Astrocyte (in vitro differentiated cells and primary cell): ENCODE results near the gene KCNH8. TPM values are rescaled to one million over a fixed set of nuclear protein-coding genes. Genes with fewer than 3 reads are reported as not detected.

Experiments used
- DNase-seq: peaks from one replicate; pipeline ENCODE4 v3.0.0-alpha.2; 2010; ENCODE audit warnings: low read depth
- FAIRE-seq: peaks from 2 replicates; lab custom pipeline; 2011; peaks lifted over from hg19 to GRCh38; lab: Jason Lieb, UNC
- H2AFZ ChIP-seq: 2 replicates; pipeline ENCODE4 v1.6.0; 2012; ENCODE audit warnings: low read depth, low read length, inconsistent platforms
- H3K27ac ChIP-seq: 2 replicates; pipeline ENCODE4 v1.5.1; 2011; ENCODE audit warnings: low read depth, low read length, inconsistent platforms
- H3K27me3 ChIP-seq: 2 replicates; pipeline ENCODE4 v1.6.0; 2011; ENCODE audit warnings: low read length, inconsistent platforms; ENCODE audit not compliant: insufficient read depth
- H3K36me3 ChIP-seq: 2 replicates; pipeline ENCODE4 v1.5.1; 2011; ENCODE audit warnings: low read length, inconsistent platforms; ENCODE audit not compliant: insufficient read depth
- H3K4me1 ChIP-seq: 2 replicates; pipeline ENCODE4 v1.5.1; 2011; ENCODE audit warnings: low read length, inconsistent platforms; ENCODE audit not compliant: insufficient read depth
- H3K4me2 ChIP-seq: 2 replicates; pipeline ENCODE4 v1.6.0; 2012; ENCODE audit warnings: low read length, inconsistent platforms
- H3K4me3 ChIP-seq: 2 replicates; pipeline ENCODE4 v1.5.1; 2011; ENCODE audit warnings: low read depth, mild to moderate bottlenecking, low read length, inconsistent platforms; ENCODE audit not compliant: insufficient read depth
- H3K79me2 ChIP-seq: 2 replicates; pipeline ENCODE4 v1.6.0; 2012; ENCODE audit warnings: mild to moderate bottlenecking, low read length, inconsistent platforms; ENCODE audit not compliant: insufficient read depth
- H3K9ac ChIP-seq: 2 replicates; pipeline ENCODE4 v1.6.0; 2012; ENCODE audit warnings: mild to moderate bottlenecking, low read length, inconsistent platforms
- H3K9me3 ChIP-seq: 2 replicates; pipeline ENCODE4 v1.5.1; 2012; ENCODE audit warnings: low read depth, mild to moderate bottlenecking, low read length, inconsistent platforms; ENCODE audit not compliant: insufficient read depth
- H4K20me1 ChIP-seq: 2 replicates; pipeline ENCODE4 v1.6.0; 2012; ENCODE audit warnings: low read length, inconsistent platforms; ENCODE audit not compliant: insufficient read depth
- H3K27ac Mint-ChIP-seq: one replicate; pipeline ENCODE4 v1.8.0; 2021; ENCODE audit warnings: mild to moderate bottlenecking, mixed read lengths; ENCODE audit not compliant: unreplicated experiment
- H3K27me3 Mint-ChIP-seq: one replicate; pipeline ENCODE4 v1.8.0; 2021; ENCODE audit warnings: low read depth, mixed read lengths; ENCODE audit not compliant: unreplicated experiment
- H3K36me3 Mint-ChIP-seq: one replicate; pipeline ENCODE4 v1.8.0; 2021; ENCODE audit warnings: low read depth, mixed read lengths; ENCODE audit not compliant: unreplicated experiment
- H3K4me1 Mint-ChIP-seq: one replicate; pipeline ENCODE4 v1.8.0; 2021; ENCODE audit warnings: low read depth, mixed read lengths; ENCODE audit not compliant: unreplicated experiment
- H3K4me3 Mint-ChIP-seq: one replicate; pipeline ENCODE4 v1.8.0; 2021; ENCODE audit warnings: mild to moderate bottlenecking, moderate library complexity, mixed read lengths; ENCODE audit not compliant: unreplicated experiment
- H3K9me3 Mint-ChIP-seq: one replicate; pipeline ENCODE4 v1.8.0; 2021; ENCODE audit warnings: mild to moderate bottlenecking, mixed read lengths; ENCODE audit not compliant: unreplicated experiment
- EZH2 ChIP-seq: IDR thresholded peaks from 2 replicates; pipeline ENCODE4 v1.6.1; 2012; ENCODE audit warnings: mild to moderate bottlenecking, low read length, inconsistent platforms; ENCODE audit not compliant: insufficient read depth
- total RNA-seq: library from RNA; stranded (reverse); gene quantifications from 2 replicates; pipeline ENCODE4 v1.2.1, GENCODE V29; 2021
- TF ChIP-seq, protein P1 (sequence below): IDR thresholded peaks from 2 replicates; pipeline ENCODE4 v1.5.1; 2011; ENCODE audit warnings: low read depth, mild to moderate bottlenecking, inconsistent platforms, low read length, moderate library complexity; ENCODE audit not compliant: insufficient read depth

KCNH8 gene
- total RNA-seq, 1 donor from 2014 or later = 0.45 TPM

DNA sequence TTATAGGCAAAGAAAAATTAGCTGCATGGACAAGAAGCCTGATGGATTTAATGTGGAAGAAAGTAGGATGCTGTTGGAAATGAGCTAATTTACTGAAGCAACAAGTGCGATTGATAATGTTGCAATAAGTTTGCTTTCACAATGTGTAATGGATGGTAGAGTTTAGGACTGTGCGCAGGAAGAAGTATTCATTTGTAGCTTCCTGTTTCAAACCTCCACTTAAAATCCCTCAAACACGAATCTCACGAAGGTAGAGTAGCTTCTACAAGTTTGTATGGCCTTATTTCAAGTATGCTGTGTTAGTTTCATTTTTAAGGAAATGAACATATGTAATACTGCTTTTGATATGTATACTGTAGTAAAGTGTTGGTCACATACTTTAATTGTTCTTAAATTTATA is 42.3 kb downstream of the KCNH8 start:
- H3K4me1 Mint-ChIP-seq = no peaks in the 10 kb centered on the region
- Histone ChIP-seq H3K4me1 (no peaks in the 10 kb centered on the region), H3K36me3 (no peaks in the 10 kb centered on the region), H3K9ac (no peak overlapping the region), H3K9me3 (no peaks in the 10 kb centered on the region), H3K79me2 (no peaks in the 10 kb centered on the region), H3K4me3 (no peak overlapping the region), H2AFZ (no peak overlapping the region), H4K20me1 (no peaks in the 10 kb centered on the region), H3K27ac (no peak overlapping the region), H3K4me2 (no peak overlapping the region), H3K27me3 (no peaks in the 10 kb centered on the region)
- no peak overlapping the region for H3K4me3 Mint-ChIP-seq
- FAIRE-seq (no peak), DNase-seq (no peak)
- no peaks in the 10 kb centered on the region for H3K36me3 Mint-ChIP-seq
- TF ChIP-seq, protein P1, sequence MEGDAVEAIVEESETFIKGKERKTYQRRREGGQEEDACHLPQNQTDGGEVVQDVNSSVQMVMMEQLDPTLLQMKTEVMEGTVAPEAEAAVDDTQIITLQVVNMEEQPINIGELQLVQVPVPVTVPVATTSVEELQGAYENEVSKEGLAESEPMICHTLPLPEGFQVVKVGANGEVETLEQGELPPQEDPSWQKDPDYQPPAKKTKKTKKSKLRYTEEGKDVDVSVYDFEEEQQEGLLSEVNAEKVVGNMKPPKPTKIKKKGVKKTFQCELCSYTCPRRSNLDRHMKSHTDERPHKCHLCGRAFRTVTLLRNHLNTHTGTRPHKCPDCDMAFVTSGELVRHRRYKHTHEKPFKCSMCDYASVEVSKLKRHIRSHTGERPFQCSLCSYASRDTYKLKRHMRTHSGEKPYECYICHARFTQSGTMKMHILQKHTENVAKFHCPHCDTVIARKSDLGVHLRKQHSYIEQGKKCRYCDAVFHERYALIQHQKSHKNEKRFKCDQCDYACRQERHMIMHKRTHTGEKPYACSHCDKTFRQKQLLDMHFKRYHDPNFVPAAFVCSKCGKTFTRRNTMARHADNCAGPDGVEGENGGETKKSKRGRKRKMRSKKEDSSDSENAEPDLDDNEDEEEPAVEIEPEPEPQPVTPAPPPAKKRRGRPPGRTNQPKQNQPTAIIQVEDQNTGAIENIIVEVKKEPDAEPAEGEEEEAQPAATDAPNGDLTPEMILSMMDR = no peak
- no peak for TF ChIP-seq EZH2
- H3K27me3 Mint-ChIP-seq = no peaks in the 10 kb centered on the region
- peaks cover 2% of the 10 kb centered on the region for H3K9me3 Mint-ChIP-seq
- H3K27ac Mint-ChIP-seq = no peak overlapping the region

DNA sequence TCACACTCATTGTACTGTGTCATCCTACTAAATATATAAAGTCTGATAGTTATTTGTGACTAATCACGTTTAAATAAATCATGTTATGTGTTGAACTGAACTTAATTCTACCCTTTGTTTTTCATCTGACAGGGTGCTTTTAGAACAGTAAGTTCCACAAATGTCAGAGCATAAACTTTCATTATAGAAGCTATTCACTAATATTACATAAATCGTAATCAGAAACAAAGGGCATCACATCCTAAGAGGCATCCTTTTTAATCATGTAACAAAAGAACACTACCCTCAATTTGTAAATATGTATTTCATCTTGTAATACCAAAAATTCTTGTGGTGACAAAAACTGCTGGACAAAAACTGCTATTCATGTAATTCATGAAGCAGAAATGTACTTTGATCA is 50.8 kb downstream of the KCNH8 start:
- H3K9ac ChIP-seq = no peak overlapping the region
- Mint-ChIP-seq H3K27me3 (no peaks in the 10 kb centered on the region), H3K9me3 (peaks cover 2% of the 10 kb centered on the region), H3K36me3 (no peaks in the 10 kb centered on the region), H3K27ac (no peak overlapping the region), H3K4me1 (no peaks in the 10 kb centered on the region), H3K4me3 (no peak overlapping the region)
- DNase-seq (no peak), FAIRE-seq (no peak)
- TF ChIP-seq, protein P1 = no peak
- TF ChIP-seq EZH2 = no peak
- H3K4me3 ChIP-seq = no peak overlapping the region
- H3K4me1 ChIP-seq = no peaks in the 10 kb centered on the region
- no peaks in the 10 kb centered on the region for H3K36me3 ChIP-seq
- H3K79me2 ChIP-seq = no peaks in the 10 kb centered on the region
- no peak overlapping the region for H3K27ac ChIP-seq
- no peaks in the 10 kb centered on the region for H3K9me3 ChIP-seq
- no peak overlapping the region for H2AFZ ChIP-seq
- no peak overlapping the region for H3K4me2 ChIP-seq
- H4K20me1 ChIP-seq = no peaks in the 10 kb centered on the region
- H3K27me3 ChIP-seq = no peaks in the 10 kb centered on the region

DNA sequence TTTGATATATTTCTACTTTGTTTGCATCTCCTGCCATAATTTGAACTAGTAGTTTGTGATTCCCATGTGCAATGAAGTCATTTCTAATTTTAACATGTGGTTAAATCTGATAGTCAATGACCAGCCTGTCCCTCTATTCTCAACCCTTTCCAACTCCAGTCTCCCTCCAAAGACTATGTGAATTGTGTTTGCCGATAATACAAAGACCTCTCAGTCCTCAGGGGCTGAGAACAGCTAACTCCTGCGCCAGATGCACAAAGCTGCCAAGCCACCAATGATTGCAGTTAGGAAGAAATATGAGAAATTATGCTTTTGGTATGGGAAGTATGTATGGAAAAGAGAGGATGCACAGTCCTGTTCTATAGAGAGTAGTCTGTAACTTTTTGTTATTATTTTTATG is 54.0 kb downstream of the KCNH8 start:
- Mint-ChIP-seq H3K27me3 (no peaks in the 10 kb centered on the region), H3K4me3 (no peak overlapping the region)

More for the DNA sequence above, 54.0 kb downstream of the KCNH8 start:
- Histone ChIP-seq H3K36me3 (no peaks in the 10 kb centered on the region), H3K9ac (no peak overlapping the region), H3K27me3 (no peaks in the 10 kb centered on the region), H3K27ac (no peak overlapping the region), H3K79me2 (no peaks in the 10 kb centered on the region), H4K20me1 (no peaks in the 10 kb centered on the region), H3K4me1 (no peaks in the 10 kb centered on the region), H3K4me2 (no peak overlapping the region), H3K4me3 (no peak overlapping the region), H3K9me3 (no peaks in the 10 kb centered on the region), H2AFZ (no peak overlapping the region)
- TF ChIP-seq, protein P1 = no peak
- no peak for TF ChIP-seq EZH2
- Mint-ChIP-seq H3K4me1 (no peaks in the 10 kb centered on the region), H3K9me3 (no peaks in the 10 kb centered on the region), H3K27ac (no peak overlapping the region), H3K36me3 (no peaks in the 10 kb centered on the region)
- FAIRE-seq = no peak
- DNase-seq = no peak
